Activated CD4-positive, alpha-beta T cell treated with anti-CD3 and anti-CD28 coated beads for 1 hour (primary cell): ENCODE data around the gene GNAO1.

Experiments used
- DNase-seq: peaks from one replicate; pipeline ENCODE4 v3.0.0-alpha.2; 2020

The GNAO1 gene

GRCh38 chr16:56294579-56294978, 103.3 kb downstream of the GNAO1 start:
- no peak for DNase-seq

- DNase-seq = no peak
Observed at GRCh38 chr16:56295059-56295665, 103.9 kb downstream of the GNAO1 start.

GRCh38 chr16:56295739-56296527, 104.6 kb downstream of the GNAO1 start:
- DNase-seq = no peak

GRCh38 chr16:56297684-56298083, 106.4 kb downstream of the GNAO1 start:
- DNase-seq = no peak

GRCh38 chr16:56298116-56298515, 106.8 kb downstream of the GNAO1 start:
- DNase-seq = no peak

- DNase-seq = no peak
Observed at GRCh38 chr16:56298948-56299596, 107.8 kb downstream of the GNAO1 start.

- no peak for DNase-seq
Observed at GRCh38 chr16:56300242-56300623, 108.9 kb downstream of the GNAO1 start.

GRCh38 chr16:56300891-56301850, 109.9 kb downstream of the GNAO1 start:
- DNase-seq = no peak

- DNase-seq = no peak
Observed at GRCh38 chr16:56302506-56302905, 111.2 kb downstream of the GNAO1 start.

GRCh38 chr16:56303066-56303715, 111.9 kb downstream of the GNAO1 start:
- no peak for DNase-seq

- DNase-seq = no peak
Observed at GRCh38 chr16:56303880-56304279, 112.6 kb downstream of the GNAO1 start.

GRCh38 chr16:56305956-56306565, 114.8 kb downstream of the GNAO1 start:
- no peak for DNase-seq

GRCh38 chr16:56306690-56307533, 115.6 kb downstream of the GNAO1 start:
- no peak for DNase-seq

GRCh38 chr16:56307534-56307873, 116.2 kb downstream of the GNAO1 start:
- DNase-seq = no peak

GRCh38 chr16:56309008-56309407, 117.7 kb downstream of the GNAO1 start:
- no peak for DNase-seq

- DNase-seq = no peak
Observed at GRCh38 chr16:56310690-56311089, 119.4 kb downstream of the GNAO1 start.

- no peak for DNase-seq
Observed at GRCh38 chr16:56311208-56312027, 120.1 kb downstream of the GNAO1 start.

- no peak for DNase-seq
Observed at GRCh38 chr16:56312028-56312300, 120.7 kb downstream of the GNAO1 start.

GRCh38 chr16:56312556-56312955, 121.3 kb downstream of the GNAO1 start:
- DNase-seq = no peak

GRCh38 chr16:56314244-56314850, 123.1 kb downstream of the GNAO1 start:
- no peak for DNase-seq
